HepG2 (cell line): Measurements from ENCODE around the gene REPS2. TPM values are rescaled to one million over a fixed set of nuclear protein-coding genes. Genes with fewer than 3 reads are reported as not detected.

ENCODE experiments used
- ATAC-seq: fragments of 200-7000 bp; cut with Tn5 transposase; 3 replicates; pipeline ENCODE4 v1.9.1; 2020; ENCODE audit warnings: mild to moderate bottlenecking, moderate library complexity
- BruUV-seq: library from RNA; stranded (reverse); fragments of 400-500 nt; replicated peaks from 2 replicates; lab custom pipeline; 2021; lab: Mats Ljungman, UMichigan
- CTCF ChIA-PET: fragments of 300-600 bp; formaldehyde crosslinking; extraction: SDS; loops from one replicate; lab custom pipeline; 2021; ENCODE audit warnings: low total read pairs, inconsistent platforms, low intra/inter-chr PET ratio; lab: Yijun Ruan, JAX
- POLR2A ChIA-PET: fragments of 350-600 bp; sonication (Branson Sonifier 250); formaldehyde crosslinking; loops from one replicate; lab custom pipeline; 2020; ENCODE audit warnings: antibody characterized with exemption, inconsistent platforms; lab: Yijun Ruan, JAX
- DNase-seq: peaks from one replicate; pipeline ENCODE4 v3.0.0-alpha.2; 2015; ENCODE audit warnings: low spot score
- FAIRE-seq: peaks from 3 replicates; lab custom pipeline; 2011; peaks lifted over from hg19 to GRCh38; lab: Jason Lieb, UNC
- H2AFZ ChIP-seq: one replicate; pipeline ENCODE4 v1.6.1; 2011; ENCODE audit warnings: low read length, inconsistent platforms
- H3K27ac ChIP-seq: fragments of 300-600 bp; 3 replicates; pipeline ENCODE4 v1.8.0; 2011; ENCODE audit warnings: mixed run types, mild to moderate bottlenecking, mixed read lengths, low read length, inconsistent platforms; ENCODE audit not compliant: insufficient read depth; ENCODE audit errors: extremely low read length
- H3K27me3 ChIP-seq, 2 experiments: fragments of 200-600 bp in 1 of 2; 2 replicates in 1 of 2; 3 replicates in 1 of 2; pipeline versions ENCODE4 v1.6.0 to v1.8.0; 2011; ENCODE audit warnings: low read length in 2 of 2, mild to moderate bottlenecking in 2 of 2, moderate library complexity in 2 of 2, inconsistent platforms in 1 of 2; ENCODE audit not compliant: insufficient read depth in 2 of 2, control insufficient read depth in 1 of 2
- H3K36me3 ChIP-seq, 2 experiments: fragments of 200-600 bp in 1 of 2; replicated peaks in 1 of 2; 2 replicates in 1 of 2; 3 replicates in 1 of 2; pipeline versions ENCODE4 v1.5.1 to v1.8.0; 2011; ENCODE audit warnings: low read length in 2 of 2, inconsistent platforms in 1 of 2; ENCODE audit not compliant: insufficient read depth in 2 of 2, control insufficient read depth in 1 of 2
- H3K4me1 ChIP-seq: 2 replicates; pipeline ENCODE4 v1.5.1; 2012; ENCODE audit warnings: low read length, inconsistent platforms; ENCODE audit not compliant: insufficient read depth
- H3K4me2 ChIP-seq: 2 replicates; pipeline ENCODE4 v1.6.0; 2011; ENCODE audit warnings: low read depth, low read length, inconsistent platforms
- H3K4me3 ChIP-seq, 3 experiments: fragments of 200-600 bp in 1 of 3; sonication (generic), shearing (Covaris generic) in 1 of 3; replicated peaks in 1 of 3; 2 replicates each; pipeline ENCODE4 v1.5.1; 2011 to 2016; ENCODE audit warnings: low read length in 3 of 3, inconsistent platforms in 2 of 3, low read depth in 2 of 3, mild to moderate bottlenecking in 2 of 3, control low read depth in 1 of 3, mixed read lengths in 1 of 3; ENCODE audit not compliant: insufficient read depth in 1 of 3
- H3K79me2 ChIP-seq: one replicate; pipeline ENCODE4 v1.6.1; 2011; ENCODE audit warnings: low read length, inconsistent platforms; ENCODE audit not compliant: insufficient read depth
- H3K9ac ChIP-seq: 2 replicates; pipeline ENCODE4 v1.6.0; 2011; ENCODE audit warnings: mild to moderate bottlenecking, low read depth, low read length, inconsistent platforms; ENCODE audit not compliant: insufficient read depth
- H3K9me3 ChIP-seq: 2 replicates; pipeline ENCODE4 v1.5.1; 2012; ENCODE audit warnings: mild to moderate bottlenecking, low read length
- H4K20me1 ChIP-seq: 2 replicates; pipeline ENCODE4 v1.6.0; 2011; ENCODE audit warnings: inconsistent platforms, mild to moderate bottlenecking, low read length, moderate library complexity; ENCODE audit not compliant: insufficient read depth
- AHR ChIP-seq: IDR thresholded peaks from 2 replicates; pipeline ENCODE4 v1.6.1; 2018; ENCODE audit warnings: missing genetic modification reagents, missing compliant biosample characterization
- CC2D1A ChIP-seq: sonication (generic); formaldehyde crosslinking; IDR thresholded peaks from 2 replicates; pipeline ENCODE4 v1.8.1; 2023; ENCODE audit warnings: mild to moderate bottlenecking, missing genetic modification reagents
- CTCF ChIP-seq: sonication (generic); formaldehyde crosslinking; IDR thresholded peaks from 2 replicates; pipeline ENCODE4 v1.5.0; 2020; ENCODE audit warnings: mild to moderate bottlenecking, missing genetic modification reagents, moderate library complexity
- FUBP1 ChIP-seq: sonication (generic); formaldehyde crosslinking; IDR thresholded peaks from 2 replicates; pipeline ENCODE4 v1.5.1; 2020; ENCODE audit warnings: missing genetic modification reagents, mild to moderate bottlenecking, borderline replicate concordance
- IRF2 ChIP-seq: IDR thresholded peaks from 2 replicates; pipeline ENCODE4 v1.6.1; 2018; ENCODE audit warnings: missing genetic modification reagents, missing compliant biosample characterization
- MEIS2 ChIP-seq: sonication (generic); formaldehyde crosslinking; IDR thresholded peaks from 2 replicates; pipeline ENCODE4 v1.9.0; 2021; ENCODE audit warnings: mild to moderate bottlenecking, missing genetic modification reagents
- ONECUT2 ChIP-seq: sonication (generic); formaldehyde crosslinking; IDR thresholded peaks from 2 replicates; pipeline ENCODE4 v1.4.0; 2020; ENCODE audit warnings: missing genetic modification reagents
- ZBTB1 ChIP-seq: sonication (generic); formaldehyde crosslinking; IDR thresholded peaks from 2 replicates; pipeline ENCODE4 v1.4.0; 2020; ENCODE audit warnings: missing genetic modification reagents, borderline replicate concordance
- ZFP62 ChIP-seq: sonication (generic); formaldehyde crosslinking; IDR thresholded peaks from 2 replicates; pipeline ENCODE4 v1.4.0; 2020; ENCODE audit warnings: missing genetic modification reagents
- ZFX ChIP-seq: sonication (generic); formaldehyde crosslinking; IDR thresholded peaks from 2 replicates; pipeline ENCODE4 v1.4.0; 2020; ENCODE audit warnings: mild to moderate bottlenecking, low read depth, missing genetic modification reagents, moderate library complexity
- ZNF512 ChIP-seq: sonication (generic); formaldehyde crosslinking; IDR thresholded peaks from 2 replicates; pipeline ENCODE4 v1.4.0; 2020; ENCODE audit warnings: mild to moderate bottlenecking, missing genetic modification reagents
- WGBS: methylation state at CpG from one replicate; pipeline ENCODE4 v1.1.6; 2017; ENCODE audit warnings: low lambda C conversion rate; 5-methylcytosine and 5-hydroxymethylcytosine counted together
- in situ Hi-C: cut with HindIII; loops from 2 replicates; pipeline ENCODE4 v1.10.0; 2017; ENCODE audit warnings: low pct_unique_long_range_greater_than_20kb; ENCODE audit not compliant: extremely low pct_ligation_motif_present
- intact Hi-C: fragments of 100-400 bp; cut with micrococcal nuclease; formaldehyde crosslinking; loops from one replicate; pipeline ENCODE4 v1.10.0; 2022; ENCODE audit not compliant: unreplicated experiment
- polyA plus RNA-seq, 8 experiments: library from polyadenylated mRNA; depleted of rRNA in 3 of 8; stranded (reverse) in 7 of 8; unstranded in 1 of 8; fragments of >200 nt; fragmentation: Illumina TruSeq in 4 of 8; extraction: Trizol in 4 of 8; gene quantifications; 2 replicates each; pipeline versions ENCODE4 v1.2.1 to v1.2.3, GENCODE V29; 2011 to 2016; ENCODE audit warnings: low read depth in 4 of 8, missing spikeins in 1 of 8, mixed read lengths in 1 of 8; ENCODE audit not compliant: insufficient read depth in 1 of 8
- total RNA-seq, 5 experiments: library from RNA; depleted of rRNA; stranded (reverse); fragments of >200 nt; fragmentation: Illumina TruSeq; extraction: Trizol; gene quantifications; 2 replicates each; pipeline ENCODE4 v1.2.3, GENCODE V29; 2016; ENCODE audit warnings: low read depth in 1 of 5

The REPS2 gene
- total and polyA plus RNA-seq, 2 of the 13 experiments (the other 11 are each of a cell fraction or from before 2014, with no cell fraction given): 0.05 to 0.58 TPM

GRCh38 chrX:17017134-17017533 lies 70.7 kb downstream of the REPS2 start:
- ATAC-seq: no peak
- FAIRE-seq: no peak
- no peak overlapping the region for H3K27ac ChIP-seq
- 7% methylated on average over 4 of the region's 4 CpGs for WGBS
- H3K79me2 ChIP-seq: no peaks in the 10 kb centered on the region
- H3K4me1 ChIP-seq: no peaks in the 10 kb centered on the region
- H3K4me2 ChIP-seq: no peak overlapping the region
- ChIA-PET CTCF (no interaction called here), POLR2A (no interaction called here)
- H2AFZ ChIP-seq: no peak overlapping the region
- no peak for DNase-seq
- no peak overlapping the region for H3K4me3 ChIP-seq
- BruUV-seq: no TSS peak
- in situ Hi-C loops: no loop called here
- intact Hi-C loops: no loop called here
- H3K9ac ChIP-seq: no peak overlapping the region
- no peaks in the 10 kb centered on the region for H3K27me3 ChIP-seq
- no peaks in the 10 kb centered on the region for H3K9me3 ChIP-seq
- TF ChIP-seq ZBTB1 (CRISPR knock-in tag) (no peak), AHR (CRISPR knock-in tag) (no peak), ZFP62 (CRISPR knock-in tag) (no peak), MEIS2 (CRISPR knock-in tag) (no peak), FUBP1 (CRISPR knock-in tag) (no peak), ONECUT2 (CRISPR knock-in tag) (no peak), ZFX (CRISPR knock-in tag) (no peak), IRF2 (CRISPR knock-in tag) (no peak), CC2D1A (no peak), ZNF512 (no peak), CTCF (CRISPR knock-in tag) (no peak)
- H3K36me3 ChIP-seq: no peaks in the 10 kb centered on the region
- H4K20me1 ChIP-seq: no peaks in the 10 kb centered on the region
